ENCODE results near the gene DNAJC6. TPM values are rescaled to one million over a fixed set of nuclear protein-coding genes. Genes with fewer than 3 reads are reported as not detected.

DNAJC6 gene
- total and polyA plus RNA-seq, 2 donors from 2014 or later = 2.9 to 5.8 TPM

DNA sequence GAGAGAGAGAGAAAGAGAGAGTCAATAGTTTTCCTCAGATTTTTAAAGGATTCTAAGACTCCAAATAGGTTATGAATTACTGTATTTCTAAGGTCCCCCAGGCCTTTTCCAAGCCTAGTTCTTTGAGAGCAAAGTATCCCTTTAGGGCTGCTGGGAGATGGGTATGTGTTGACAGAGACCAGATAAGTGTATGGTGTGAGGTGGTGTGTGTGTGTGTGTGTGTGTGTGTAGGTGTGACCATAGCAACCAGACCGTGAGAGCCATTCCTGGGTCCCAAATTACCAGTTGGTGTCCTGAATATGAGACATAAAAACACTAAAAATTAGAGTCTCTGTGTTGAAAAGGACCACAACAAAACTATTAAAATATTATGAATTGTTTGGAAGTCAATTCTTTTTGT lies 41.7 kb upstream of the DNAJC6 start:
- Histone ChIP-seq H3K36me3 (ENCODE audit: control insufficient read depth in 2 of 3, insufficient read depth in 3 of 3, low read length in 3 of 3) (no peaks in the 10 kb centered on the region), H3K4me1 (ENCODE audit: control insufficient read depth in 2 of 3, insufficient read depth in 2 of 3, low read depth in 1 of 3, low read length in 3 of 3) (peaks cover 0 to 3% (median 0%) of the 10 kb centered on the region in 3 donors), H3K27me3 (ENCODE audit: control insufficient read depth, insufficient read depth, low read length) (peaks cover 5% of the 10 kb centered on the region), H3K4me3 (ENCODE audit: low read length in 3 of 3) (no peak overlapping the region), H3K9me3 (ENCODE audit: control insufficient read depth in 2 of 3, insufficient read depth in 1 of 3, low read length in 3 of 3) (no peaks in the 10 kb centered on the region), H3K27ac (ENCODE audit: low read depth in 2 of 2, low read length in 2 of 2) (no peak overlapping the region), H3K9ac (ENCODE audit: low read length in 3 of 3) (no peak overlapping the region)
- TF ChIP-seq, protein P1, sequence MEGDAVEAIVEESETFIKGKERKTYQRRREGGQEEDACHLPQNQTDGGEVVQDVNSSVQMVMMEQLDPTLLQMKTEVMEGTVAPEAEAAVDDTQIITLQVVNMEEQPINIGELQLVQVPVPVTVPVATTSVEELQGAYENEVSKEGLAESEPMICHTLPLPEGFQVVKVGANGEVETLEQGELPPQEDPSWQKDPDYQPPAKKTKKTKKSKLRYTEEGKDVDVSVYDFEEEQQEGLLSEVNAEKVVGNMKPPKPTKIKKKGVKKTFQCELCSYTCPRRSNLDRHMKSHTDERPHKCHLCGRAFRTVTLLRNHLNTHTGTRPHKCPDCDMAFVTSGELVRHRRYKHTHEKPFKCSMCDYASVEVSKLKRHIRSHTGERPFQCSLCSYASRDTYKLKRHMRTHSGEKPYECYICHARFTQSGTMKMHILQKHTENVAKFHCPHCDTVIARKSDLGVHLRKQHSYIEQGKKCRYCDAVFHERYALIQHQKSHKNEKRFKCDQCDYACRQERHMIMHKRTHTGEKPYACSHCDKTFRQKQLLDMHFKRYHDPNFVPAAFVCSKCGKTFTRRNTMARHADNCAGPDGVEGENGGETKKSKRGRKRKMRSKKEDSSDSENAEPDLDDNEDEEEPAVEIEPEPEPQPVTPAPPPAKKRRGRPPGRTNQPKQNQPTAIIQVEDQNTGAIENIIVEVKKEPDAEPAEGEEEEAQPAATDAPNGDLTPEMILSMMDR (IDR thresholded peaks at IDR 0.05; ENCODE audit: borderline replicate concordance, extremely low read depth, insufficient read depth) = no peak
- no peak for DNase-seq
- intact Hi-C loops (cut with DNase I) = no loop called here
- no peak for FAIRE-seq

DNA sequence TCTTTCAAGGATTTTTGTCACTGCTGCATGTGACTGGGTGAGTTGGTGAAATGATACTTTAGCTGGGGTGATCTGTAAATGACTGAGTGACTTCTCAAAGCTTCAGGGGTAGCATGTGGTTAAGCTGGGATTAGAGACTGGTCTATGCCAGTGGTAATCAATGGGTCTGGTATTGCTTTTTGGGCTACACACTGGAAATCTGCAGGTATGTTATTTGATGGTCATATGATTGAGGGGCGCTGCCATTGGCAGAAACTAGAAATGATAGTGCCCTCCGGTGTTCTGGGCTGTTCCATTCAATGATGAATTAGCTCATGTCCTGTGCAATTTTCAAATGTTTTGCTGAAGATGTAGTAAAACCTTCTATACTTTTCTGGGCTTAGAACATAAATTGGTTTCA lies 39.7 kb upstream of the DNAJC6 start:
- TF ChIP-seq, protein P1 (IDR thresholded peaks at IDR 0.05; ENCODE audit: borderline replicate concordance, extremely low read depth, insufficient read depth) = no peak
- Histone ChIP-seq H3K9ac (ENCODE audit: low read length in 3 of 3) (no peak overlapping the region), H3K36me3 (ENCODE audit: control insufficient read depth in 2 of 3, insufficient read depth in 3 of 3, low read length in 3 of 3) (no peaks in the 10 kb centered on the region), H3K27me3 (ENCODE audit: control insufficient read depth, insufficient read depth, low read length) (peaks cover 3% of the 10 kb centered on the region), H3K4me3 (ENCODE audit: low read length in 3 of 3) (no peak overlapping the region), H3K9me3 (ENCODE audit: control insufficient read depth in 2 of 3, insufficient read depth in 1 of 3, low read length in 3 of 3) (no peaks in the 10 kb centered on the region), H3K27ac (ENCODE audit: low read depth in 2 of 2, low read length in 2 of 2) (no peak overlapping the region), H3K4me1 (ENCODE audit: control insufficient read depth in 2 of 3, insufficient read depth in 2 of 3, low read depth in 1 of 3, low read length in 3 of 3) (peaks cover 0 to under 1% (median 0%) of the 10 kb centered on the region in 3 donors)
- FAIRE-seq = no peak
- intact Hi-C loops (cut with DNase I) = no loop called here
- DNase-seq = no peak

DNA sequence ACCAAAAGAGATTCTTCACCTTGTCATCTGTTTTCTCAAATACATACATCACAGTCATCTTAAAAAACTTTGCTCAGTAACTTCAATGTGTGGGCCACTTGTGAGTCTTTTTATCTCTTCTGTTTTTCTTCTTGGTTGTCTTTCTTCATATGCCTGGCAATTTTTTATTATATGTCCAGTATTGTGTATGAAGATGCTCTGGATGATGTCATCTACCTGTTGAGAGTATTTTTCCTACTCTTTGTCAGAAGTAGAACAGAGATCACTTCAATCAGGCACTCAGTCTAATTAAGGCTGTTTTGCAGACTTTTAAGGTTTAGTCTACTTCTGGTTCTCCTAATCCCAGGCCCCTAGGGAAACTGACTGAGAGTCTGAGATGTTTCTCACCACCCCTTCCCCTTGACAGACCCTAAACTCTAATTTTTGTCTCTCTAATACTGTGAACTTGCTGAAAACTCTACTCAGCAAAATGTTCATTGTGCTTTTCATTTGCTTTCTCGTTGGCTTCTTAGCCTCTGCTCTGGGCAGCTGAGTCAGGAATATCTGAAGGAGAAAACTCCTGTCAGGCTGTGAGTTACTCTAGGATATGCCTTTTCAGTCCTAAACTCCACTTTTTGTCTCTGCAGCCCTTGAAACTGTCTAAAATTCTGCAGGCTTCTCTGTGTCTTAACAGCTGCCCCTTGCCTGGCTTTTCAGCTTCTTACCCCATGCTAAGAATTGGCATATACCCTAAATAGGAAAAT lies 33.0 kb upstream of the DNAJC6 start:
- Histone ChIP-seq H3K27ac (ENCODE audit: low read depth in 2 of 2, low read length in 2 of 2) (no peak overlapping the region), H3K4me3 (ENCODE audit: low read length in 3 of 3) (no peak overlapping the region), H3K36me3 (ENCODE audit: control insufficient read depth in 2 of 3, insufficient read depth in 3 of 3, low read length in 3 of 3) (no peaks in the 10 kb centered on the region), H3K9ac (ENCODE audit: low read length in 3 of 3) (no peak overlapping the region), H3K27me3 (ENCODE audit: control insufficient read depth, insufficient read depth, low read length) (no peaks in the 10 kb centered on the region), H3K9me3 (ENCODE audit: control insufficient read depth in 2 of 3, insufficient read depth in 1 of 3, low read length in 3 of 3) (no peaks in the 10 kb centered on the region), H3K4me1 (ENCODE audit: control insufficient read depth in 2 of 3, insufficient read depth in 2 of 3, low read depth in 1 of 3, low read length in 3 of 3) (peaks cover 0 to 9% (median 0%) of the 10 kb centered on the region in 3 donors)
- DNase-seq = no peak
- FAIRE-seq = no peak
- intact Hi-C loops (cut with DNase I) = no loop called here
- TF ChIP-seq, protein P1 (IDR thresholded peaks at IDR 0.05; ENCODE audit: borderline replicate concordance, extremely low read depth, insufficient read depth) = no peak
